ENCODE measurements around the gene LARP4B.

LARP4B gene

DNA sequence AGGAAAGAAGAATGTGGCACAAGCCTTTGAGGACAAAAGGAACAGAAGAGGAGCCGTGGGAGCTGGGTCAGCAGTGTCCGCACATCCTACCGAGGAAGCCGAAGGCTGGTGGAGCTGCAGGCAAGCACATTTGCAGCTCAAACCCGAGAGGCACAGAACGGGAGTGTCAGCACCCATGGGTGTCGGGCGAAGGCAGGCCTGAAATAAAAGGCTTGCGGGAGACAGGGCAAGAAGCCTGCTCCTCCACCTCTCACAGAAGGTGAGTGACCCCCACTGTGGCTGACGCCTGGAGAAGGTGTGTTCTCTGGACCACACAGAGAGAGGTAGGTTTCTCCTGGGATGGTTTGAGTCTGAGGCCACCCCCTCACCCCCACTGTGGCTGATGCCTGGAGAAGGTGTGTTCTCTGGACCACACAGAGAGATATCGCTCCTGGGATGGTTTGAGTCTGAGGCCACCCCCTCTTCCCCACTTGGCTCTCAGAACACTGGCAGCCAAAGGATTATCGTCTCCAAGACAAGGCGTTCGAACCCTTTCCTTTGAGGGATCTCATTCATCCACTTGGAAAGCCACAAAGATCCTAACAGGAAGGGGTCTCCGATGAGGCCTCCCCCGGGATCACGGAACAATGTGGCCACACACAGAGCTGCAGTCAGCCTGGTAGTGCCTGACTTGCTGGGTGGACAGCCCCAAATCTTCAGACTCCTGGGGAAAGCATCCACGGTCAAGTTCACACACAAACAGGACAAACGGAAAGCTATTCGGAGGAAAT, 35.1 kb upstream of the LARP4B start:
- H3K9me3 Mint-ChIP-seq, result peaks cover 3% of the 10 kb centered on the region
- H3K4me1 Mint-ChIP-seq, result peaks cover 14% of the 10 kb centered on the region
- H3K36me3 Mint-ChIP-seq, result no peaks in the 10 kb centered on the region
- no peak overlapping the region for H3K4me3 Mint-ChIP-seq
- DNase-seq, result no peak
- CTCF ChIA-PET, result no interaction called here
- H3K27ac Mint-ChIP-seq, result no peak overlapping the region
- peaks cover 46% of the 10 kb centered on the region for H3K27me3 Mint-ChIP-seq

DNA sequence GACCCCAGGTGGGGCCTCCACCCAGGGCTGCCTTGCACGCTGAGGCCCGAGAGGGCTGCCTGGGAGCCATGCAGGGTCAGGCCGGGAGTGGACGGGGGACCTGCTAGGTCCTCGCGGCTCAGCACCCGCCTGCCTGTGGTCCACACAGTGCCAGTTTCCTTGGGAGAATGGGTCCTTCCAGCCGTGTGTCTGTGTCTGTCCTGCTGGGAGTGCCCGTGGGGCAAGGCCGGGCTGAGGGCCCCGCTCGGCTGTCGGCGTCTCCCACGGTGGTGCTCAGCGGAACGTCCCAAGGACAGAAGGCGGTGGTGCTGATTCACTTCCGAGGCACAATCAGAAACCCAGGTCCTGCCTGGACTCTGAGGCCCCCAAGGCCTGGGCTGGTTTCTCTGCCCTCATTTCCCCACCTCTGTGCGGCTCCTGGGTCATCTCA, 33.5 kb upstream of the LARP4B start:
- peaks cover 3% of the 10 kb centered on the region for H3K9me3 Mint-ChIP-seq
- peaks cover 14% of the 10 kb centered on the region for H3K4me1 Mint-ChIP-seq
- no peaks in the 10 kb centered on the region for H3K36me3 Mint-ChIP-seq
- no peak overlapping the region for H3K27ac Mint-ChIP-seq
- CTCF ChIA-PET, result no interaction called here
- no peak for DNase-seq
- H3K27me3 Mint-ChIP-seq, result peaks cover 41% of the 10 kb centered on the region
- H3K4me3 Mint-ChIP-seq, result no peak overlapping the region

DNA sequence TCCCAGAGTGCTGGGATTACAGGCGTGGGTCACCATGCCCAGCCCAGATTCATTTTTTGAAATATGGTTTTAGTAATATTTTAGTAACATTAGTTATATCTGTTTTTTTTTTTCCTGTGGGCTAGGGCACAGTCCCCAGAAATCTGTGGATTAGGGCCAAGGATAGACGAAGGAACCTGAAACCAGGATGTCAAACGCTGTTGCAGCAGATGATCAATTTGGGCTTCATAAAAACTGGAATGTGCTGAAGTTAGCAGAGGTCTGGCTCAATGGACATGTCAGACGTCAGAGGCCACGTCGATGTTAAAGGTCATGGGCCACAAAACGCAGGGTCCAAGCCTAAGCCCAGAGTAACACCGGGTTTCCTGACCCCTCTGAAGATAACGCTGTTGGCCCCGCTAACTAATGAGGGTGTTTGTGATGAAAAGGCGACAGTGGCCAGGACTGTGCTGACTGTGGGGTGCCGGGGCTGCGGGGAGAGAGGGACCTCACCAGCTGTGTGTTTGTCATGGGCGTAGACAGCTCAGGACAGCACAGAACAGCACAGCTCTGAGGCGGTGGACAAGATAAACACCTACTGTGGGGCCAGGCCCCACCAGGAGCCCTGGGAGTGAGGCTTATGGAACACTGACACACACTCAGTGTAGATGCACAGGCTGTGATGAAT, 32.9 kb upstream of the LARP4B start:
- no peak for DNase-seq
- no peak overlapping the region for H3K4me3 Mint-ChIP-seq
- no peak overlapping the region for H3K27ac Mint-ChIP-seq
- CTCF ChIA-PET, result no interaction called here
- peaks cover 14% of the 10 kb centered on the region for H3K4me1 Mint-ChIP-seq
- H3K9me3 Mint-ChIP-seq, result peaks cover 3% of the 10 kb centered on the region
- no peaks in the 10 kb centered on the region for H3K36me3 Mint-ChIP-seq
- H3K27me3 Mint-ChIP-seq, result peaks cover 40% of the 10 kb centered on the region

DNA sequence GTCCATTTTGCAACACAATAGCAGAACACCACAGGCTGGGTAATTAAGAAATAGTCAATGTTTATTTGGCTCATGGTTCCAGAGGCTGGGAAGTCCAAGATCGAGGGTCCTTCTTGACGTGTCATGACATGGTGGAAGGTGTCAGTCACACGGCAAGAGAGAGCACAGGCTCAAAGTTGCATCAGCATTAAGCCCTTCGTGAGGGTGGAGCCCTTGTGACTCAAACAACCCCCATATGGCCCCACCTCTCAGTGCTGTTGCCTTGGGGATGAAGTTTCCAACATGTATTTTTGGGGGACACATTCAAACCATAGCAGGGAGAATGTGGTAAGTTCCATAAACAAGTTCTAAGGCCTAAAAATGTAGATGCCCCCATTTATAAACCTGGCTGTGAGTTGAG, 32.1 kb upstream of the LARP4B start:
- Mint-ChIP-seq H3K4me1 (peaks cover 14% of the 10 kb centered on the region), H3K4me3 (no peak overlapping the region), H3K27ac (no peak overlapping the region), H3K27me3 (peaks cover 37% of the 10 kb centered on the region), H3K9me3 (peaks cover 3% of the 10 kb centered on the region), H3K36me3 (no peaks in the 10 kb centered on the region)
- no peak for DNase-seq
- CTCF ChIA-PET, result no interaction called here

DNA sequence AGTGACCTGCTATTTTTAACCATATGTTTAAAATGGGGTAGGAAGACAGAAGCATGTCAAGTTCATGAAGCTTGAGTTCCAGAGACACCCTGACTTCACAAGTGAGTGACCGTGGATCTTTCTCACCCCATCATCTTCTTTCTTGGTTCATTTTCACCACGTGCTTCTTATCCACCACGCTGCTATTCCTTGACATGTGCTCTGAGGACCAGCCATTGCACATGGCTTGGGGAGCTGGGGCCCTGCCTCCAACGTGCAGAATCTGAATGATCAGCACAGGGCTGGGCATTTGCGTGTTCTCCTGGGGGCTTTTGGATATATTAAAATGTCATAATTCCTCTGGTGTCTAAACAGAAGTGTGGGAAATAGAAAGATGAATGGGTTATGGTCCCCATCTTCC, 31.7 kb upstream of the LARP4B start:
- Mint-ChIP-seq H3K27me3 (peaks cover 37% of the 10 kb centered on the region), H3K4me1 (peaks cover 14% of the 10 kb centered on the region), H3K9me3 (peaks cover 3% of the 10 kb centered on the region), H3K27ac (no peak overlapping the region), H3K36me3 (no peaks in the 10 kb centered on the region), H3K4me3 (no peak overlapping the region)
- no peak for DNase-seq
- CTCF ChIA-PET, result no interaction called here

DNA sequence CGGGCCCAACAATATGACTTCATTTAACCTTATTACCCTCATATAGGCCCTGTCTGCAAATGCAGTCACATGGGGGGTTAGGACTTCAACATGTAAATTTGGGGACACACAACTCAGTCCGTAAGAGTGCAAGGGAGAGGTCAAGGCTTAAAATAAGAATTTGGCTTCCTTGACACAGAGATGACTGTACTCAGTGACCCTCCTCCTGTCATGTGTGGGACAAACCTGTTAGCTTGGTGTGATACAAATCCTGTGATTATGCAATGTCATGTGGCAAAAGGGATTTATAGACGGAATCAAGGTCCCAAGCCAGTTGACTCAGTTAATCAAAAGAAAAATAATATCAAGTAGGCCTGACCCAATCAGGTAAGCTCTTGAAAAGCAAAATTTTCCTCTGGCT, 30.8 kb upstream of the LARP4B start:
- H3K27ac Mint-ChIP-seq, result no peak overlapping the region
- CTCF ChIA-PET, result no interaction called here
- DNase-seq, result no peak
- no peaks in the 10 kb centered on the region for H3K36me3 Mint-ChIP-seq
- H3K27me3 Mint-ChIP-seq, result peaks cover 32% of the 10 kb centered on the region
- peaks cover 3% of the 10 kb centered on the region for H3K9me3 Mint-ChIP-seq
- peaks cover 9% of the 10 kb centered on the region for H3K4me1 Mint-ChIP-seq
- H3K4me3 Mint-ChIP-seq, result no peak overlapping the region

DNA sequence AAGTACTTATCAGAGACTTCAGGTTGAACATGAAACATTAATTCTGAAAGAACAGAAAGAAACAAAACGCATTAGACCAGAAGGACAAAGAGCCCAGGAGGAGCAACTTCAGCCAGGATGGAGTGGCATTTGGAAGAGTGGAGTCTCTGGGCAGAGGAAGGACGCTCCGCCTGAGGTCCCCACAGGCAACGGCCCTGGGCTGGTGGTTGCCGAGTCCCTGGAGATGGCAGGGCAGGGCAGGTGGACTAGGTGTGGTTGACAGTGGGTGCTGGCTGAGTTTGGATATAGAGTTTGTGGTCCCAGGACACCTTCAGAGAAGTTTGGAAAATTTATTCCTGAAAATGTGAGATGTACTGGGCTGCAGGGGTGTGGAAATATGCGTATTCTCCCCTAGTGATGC, 27.4 kb upstream of the LARP4B start:
- Mint-ChIP-seq H3K4me1 (no peaks in the 10 kb centered on the region), H3K27me3 (peaks cover 22% of the 10 kb centered on the region), H3K9me3 (no peaks in the 10 kb centered on the region), H3K27ac (no peak overlapping the region), H3K36me3 (no peaks in the 10 kb centered on the region), H3K4me3 (no peak overlapping the region)
- no peak for DNase-seq
- CTCF ChIA-PET, result no interaction called here

DNA sequence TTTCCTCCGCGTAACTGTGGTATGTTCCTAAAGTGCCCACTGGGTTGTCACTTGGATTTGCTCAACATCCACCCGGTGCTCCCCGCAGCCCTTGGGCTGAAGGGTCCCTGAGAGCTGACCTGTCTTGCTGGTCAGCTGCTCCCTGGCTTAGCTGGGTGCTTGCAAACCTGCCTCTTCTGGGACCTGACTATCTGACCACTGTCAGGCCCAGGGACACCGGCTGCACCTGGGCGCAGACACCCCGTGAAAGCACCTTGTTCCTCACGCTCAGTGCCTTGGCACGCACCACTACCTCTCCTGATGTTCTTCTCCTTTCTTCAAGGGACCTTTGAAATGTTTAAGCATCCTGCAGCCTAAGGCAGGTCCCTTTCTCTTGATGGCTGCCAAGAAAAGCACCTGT, 26.6 kb upstream of the LARP4B start:
- CTCF ChIA-PET, result no interaction called here
- no peak overlapping the region for H3K4me3 Mint-ChIP-seq
- no peak for DNase-seq
- no peak overlapping the region for H3K27ac Mint-ChIP-seq
- H3K27me3 Mint-ChIP-seq, result peaks cover 25% of the 10 kb centered on the region
- H3K36me3 Mint-ChIP-seq, result no peaks in the 10 kb centered on the region
- H3K4me1 Mint-ChIP-seq, result no peaks in the 10 kb centered on the region
- no peaks in the 10 kb centered on the region for H3K9me3 Mint-ChIP-seq

DNA sequence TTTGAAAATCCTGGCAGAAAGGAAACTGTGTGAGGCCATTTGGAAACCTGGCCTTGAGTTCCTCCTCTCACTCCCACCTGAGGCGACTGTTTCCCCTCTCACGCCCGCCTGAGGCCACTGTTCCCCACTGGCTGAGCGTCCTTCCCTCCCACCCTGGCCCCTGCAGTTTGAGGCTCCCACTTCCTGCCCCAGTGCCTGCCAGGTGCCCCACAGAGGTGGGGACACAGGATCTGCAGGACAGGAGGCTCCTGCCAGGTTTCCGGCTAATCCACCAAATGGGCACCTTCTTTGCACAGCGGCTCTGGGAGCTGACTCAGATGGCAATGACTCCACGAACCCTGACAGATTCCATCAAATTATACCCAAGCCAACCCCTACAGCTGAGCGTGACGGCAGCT, 24.3 kb upstream of the LARP4B start:
- no peaks in the 10 kb centered on the region for H3K4me1 Mint-ChIP-seq
- no peak overlapping the region for H3K27ac Mint-ChIP-seq
- no peaks in the 10 kb centered on the region for H3K36me3 Mint-ChIP-seq
- DNase-seq, result no peak
- CTCF ChIA-PET, result no interaction called here
- H3K27me3 Mint-ChIP-seq, result peaks cover 27% of the 10 kb centered on the region
- H3K4me3 Mint-ChIP-seq, result no peak overlapping the region
- H3K9me3 Mint-ChIP-seq, result no peaks in the 10 kb centered on the region

DNA sequence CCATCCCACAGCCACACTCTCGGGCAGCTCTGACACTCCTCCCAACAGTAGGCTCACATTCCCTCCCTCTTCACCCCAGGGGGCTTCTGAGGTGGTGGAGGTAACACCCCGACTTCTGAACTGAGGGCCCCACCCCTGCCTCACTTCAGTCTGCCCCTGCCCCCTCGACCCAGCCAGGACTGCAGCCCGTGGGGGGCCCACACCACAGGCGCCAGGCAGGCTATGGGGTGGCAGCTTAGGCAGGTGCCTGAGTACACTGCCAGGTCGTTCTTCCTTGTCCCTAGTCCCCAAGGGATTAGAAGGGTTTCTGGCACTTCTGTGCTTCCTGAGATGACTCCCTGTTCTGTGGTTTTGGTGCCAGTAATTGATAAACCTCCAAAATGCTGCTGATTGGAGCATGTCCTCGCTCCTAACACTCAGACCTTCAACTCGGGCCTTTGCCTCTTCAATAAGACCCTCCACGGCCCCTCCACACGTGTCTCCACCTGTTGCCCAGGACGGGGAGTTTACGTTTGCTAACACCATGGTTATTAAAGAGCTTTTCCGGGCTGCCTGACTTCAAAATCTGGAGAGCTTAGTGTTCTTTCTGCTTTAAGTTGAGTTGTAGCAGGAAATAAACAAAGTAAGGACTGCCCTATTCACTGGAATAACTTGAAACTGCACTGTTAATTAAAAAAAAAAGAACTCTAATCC, 23.8 kb upstream of the LARP4B start:
- no peak overlapping the region for H3K27ac Mint-ChIP-seq
- H3K4me3 Mint-ChIP-seq, result no peak overlapping the region
- CTCF ChIA-PET, result no interaction called here
- no peak for DNase-seq
- H3K9me3 Mint-ChIP-seq, result no peaks in the 10 kb centered on the region
- peaks cover 30% of the 10 kb centered on the region for H3K27me3 Mint-ChIP-seq
- H3K36me3 Mint-ChIP-seq, result no peaks in the 10 kb centered on the region
- no peaks in the 10 kb centered on the region for H3K4me1 Mint-ChIP-seq

DNA sequence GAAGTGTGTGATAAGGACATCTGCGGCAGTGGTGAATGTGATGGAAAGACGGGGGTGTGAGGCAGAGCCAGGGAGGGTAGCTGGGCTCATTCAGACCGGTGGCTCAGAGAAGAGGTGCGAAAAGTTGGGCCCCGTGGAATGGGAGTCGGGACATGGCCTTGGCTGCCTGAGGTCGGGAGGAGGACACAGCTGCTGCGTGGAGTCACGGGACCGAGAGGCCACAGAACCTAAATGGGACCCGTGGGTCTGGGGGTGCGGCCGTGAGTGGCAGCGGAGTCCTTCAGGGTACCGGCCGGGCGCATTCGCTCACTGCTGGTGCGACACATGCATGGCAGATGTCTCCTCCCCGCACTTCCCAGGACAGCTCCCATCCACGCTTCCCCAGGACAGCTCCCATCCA, 22.9 kb upstream of the LARP4B start:
- Mint-ChIP-seq H3K36me3 (no peaks in the 10 kb centered on the region), H3K27ac (no peak overlapping the region), H3K4me1 (no peaks in the 10 kb centered on the region), H3K9me3 (no peaks in the 10 kb centered on the region), H3K4me3 (no peak overlapping the region), H3K27me3 (peaks cover 24% of the 10 kb centered on the region)
- DNase-seq, result no peak
- CTCF ChIA-PET, result no interaction called here

DNA sequence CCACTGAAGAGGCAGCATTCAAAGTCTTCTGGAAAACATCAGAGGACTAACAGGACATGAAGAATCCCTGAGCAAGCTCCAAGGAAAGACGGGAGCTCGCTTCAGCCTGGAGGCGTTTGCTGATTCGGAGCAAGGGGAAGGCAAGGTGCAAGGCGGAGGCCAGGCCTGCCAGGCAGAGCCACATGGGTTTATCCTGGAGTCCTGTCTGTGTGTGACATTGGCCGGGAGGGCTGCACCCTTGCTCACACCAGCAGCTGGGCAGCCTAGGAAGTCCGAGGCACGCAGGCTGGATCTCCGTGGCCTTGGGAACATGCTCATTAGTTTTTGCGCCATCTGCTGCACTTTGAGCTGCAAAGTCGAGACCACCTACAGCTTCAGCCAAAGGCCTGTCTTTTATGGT, 22.3 kb upstream of the LARP4B start:
- no peaks in the 10 kb centered on the region for H3K36me3 Mint-ChIP-seq
- H3K4me1 Mint-ChIP-seq, result no peaks in the 10 kb centered on the region
- CTCF ChIA-PET, result no interaction called here
- H3K9me3 Mint-ChIP-seq, result no peaks in the 10 kb centered on the region
- DNase-seq, result no peak
- H3K27me3 Mint-ChIP-seq, result peaks cover 20% of the 10 kb centered on the region
- H3K27ac Mint-ChIP-seq, result peak overlapping the region; percentile 31
- no peak overlapping the region for H3K4me3 Mint-ChIP-seq

DNA sequence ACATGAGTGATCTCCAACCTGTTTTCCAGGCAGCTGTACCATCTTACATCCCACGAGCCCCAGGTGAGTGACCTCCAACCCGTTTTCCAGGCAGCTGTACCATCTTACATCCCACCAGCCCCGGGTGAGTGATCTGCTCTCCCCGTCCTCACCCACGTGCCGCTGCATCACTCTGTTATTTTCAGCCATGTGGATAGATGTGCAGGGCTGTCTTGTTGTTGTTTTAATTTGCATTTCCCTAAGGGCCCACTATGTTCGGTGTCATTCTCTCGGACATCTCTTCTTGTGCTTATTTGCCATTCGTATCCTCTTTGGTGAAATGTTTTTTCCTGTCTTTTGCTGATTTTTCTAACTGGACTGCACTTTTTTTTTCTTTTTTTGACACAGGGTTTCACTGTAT, 17.9 kb upstream of the LARP4B start:
- Mint-ChIP-seq H3K9me3 (no peaks in the 10 kb centered on the region), H3K27ac (no peak overlapping the region)

DNA sequence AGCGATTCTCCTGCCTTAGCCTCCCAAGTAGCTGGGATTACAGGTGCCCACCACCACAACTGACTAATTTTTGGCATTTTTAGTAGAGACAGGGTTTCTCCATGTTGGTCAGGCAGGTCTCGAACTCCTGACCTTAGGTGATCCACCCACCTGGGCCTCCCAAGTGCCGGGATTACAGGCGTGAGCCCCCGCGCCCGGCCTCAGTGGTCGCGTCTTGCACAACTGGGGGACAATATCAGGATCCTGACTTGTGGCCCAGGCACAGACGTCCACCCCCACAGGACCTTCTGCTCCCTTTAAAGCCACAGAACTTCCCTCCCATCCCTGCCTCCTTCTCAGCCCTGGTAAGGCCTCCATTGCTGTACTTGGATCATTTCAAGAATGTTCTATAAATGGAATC, 16.8 kb upstream of the LARP4B start:
- H3K27ac Mint-ChIP-seq, result no peak overlapping the region
- no peak overlapping the region for H3K4me3 Mint-ChIP-seq
- H3K36me3 Mint-ChIP-seq, result no peaks in the 10 kb centered on the region
- no peak for DNase-seq
- H3K4me1 Mint-ChIP-seq, result peaks cover 15% of the 10 kb centered on the region
- CTCF ChIA-PET, result no interaction called here
- peaks cover 10% of the 10 kb centered on the region for H3K27me3 Mint-ChIP-seq
- H3K9me3 Mint-ChIP-seq, result no peaks in the 10 kb centered on the region

More for the DNA sequence above, 17.9 kb upstream of the LARP4B start:
- Mint-ChIP-seq H3K36me3 (no peaks in the 10 kb centered on the region), H3K27me3 (peaks cover 20% of the 10 kb centered on the region), H3K4me3 (no peak overlapping the region), H3K4me1 (peaks cover 5% of the 10 kb centered on the region)
- CTCF ChIA-PET, result no interaction called here
- DNase-seq, result no peak

DNA sequence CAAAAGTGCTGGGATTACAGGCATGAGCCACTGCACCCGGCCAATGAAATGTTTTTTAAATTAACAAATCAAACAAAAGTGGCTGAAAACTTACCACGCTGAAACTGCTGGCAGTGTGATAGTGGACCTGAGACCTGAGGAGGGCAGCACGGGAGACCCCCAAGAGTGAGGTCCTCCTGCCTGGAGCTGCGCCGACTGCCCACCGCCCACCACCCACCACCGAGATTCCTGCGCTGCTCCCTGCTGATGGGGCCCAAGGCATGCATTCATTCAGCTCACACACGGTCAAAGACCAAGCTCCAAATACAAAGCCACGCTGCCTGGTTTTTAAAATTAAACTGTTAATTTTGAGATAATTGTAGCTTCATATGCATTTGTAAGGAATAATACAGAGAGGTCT, 16.4 kb upstream of the LARP4B start:
- no peak for DNase-seq
- H3K4me1 Mint-ChIP-seq, result peaks cover 15% of the 10 kb centered on the region
- H3K27me3 Mint-ChIP-seq, result peaks cover 10% of the 10 kb centered on the region
- H3K4me3 Mint-ChIP-seq, result no peak overlapping the region
- H3K9me3 Mint-ChIP-seq, result no peaks in the 10 kb centered on the region
- CTCF ChIA-PET, result no interaction called here
- H3K36me3 Mint-ChIP-seq, result no peaks in the 10 kb centered on the region
- H3K27ac Mint-ChIP-seq, result no peak overlapping the region

Data from activated naive CD4-positive, alpha-beta T cell treated with anti-CD3 and anti-CD28 coated beads, Interleukin-2, amount 10 ng/mL, durations not matched to agents 7 days and 5 days (primary cell).